ENCODE data around the gene KCTD2.

GRCh38 chr17:75059369-75060345 is 12.6 kb downstream of the KCTD2 start:
- TF ChIP-seq POLR2A (IDR thresholded peaks at IDR 0.05) (no peak), CTCF (IDR thresholded peaks at IDR 0.05) (no peak)

Measured in lower leg skin (tissue), 3 donors.